Embryonic facial prominence (tissue), 1 donor: ENCODE measurements around the gene ZBTB47.

Experiments
- DNase-seq: peaks from one replicate; pipeline ENCODE4 v3.0.0-alpha.2; 2016; ENCODE audit errors: extremely low spot score

ZBTB47 gene

DNA sequence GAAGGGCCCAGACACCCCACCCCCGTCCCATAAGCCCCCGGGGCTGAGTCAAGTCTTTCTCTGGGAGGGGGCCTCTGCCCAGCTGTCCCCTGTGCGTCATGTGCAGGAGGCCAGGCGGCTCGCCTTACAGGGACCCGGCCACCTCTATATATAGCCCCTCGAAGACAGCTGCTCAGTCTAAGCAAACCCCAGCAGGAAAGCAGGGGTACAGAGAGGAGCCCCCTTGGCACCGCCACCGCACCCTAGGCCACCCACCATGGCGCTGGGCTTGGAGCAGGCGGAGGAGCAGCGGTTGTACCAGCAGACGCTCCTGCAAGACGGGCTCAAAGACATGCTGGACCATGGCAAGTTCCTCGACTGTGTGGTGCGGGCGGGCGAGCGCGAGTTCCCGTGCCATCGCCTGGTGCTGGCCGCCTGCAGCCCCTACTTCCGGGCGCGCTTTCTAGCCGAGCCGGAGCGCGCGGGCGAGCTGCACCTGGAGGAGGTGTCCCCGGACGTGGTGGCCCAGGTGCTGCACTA is 31.9 kb downstream of the ZBTB47 start, which contains the start of gene KLHL40:
Gene KLHL40, plus strand, starts transcription at position 175 of the 519 bp plus-strand sequence. Its CDS starts 82 bp downstream, at position 257.
- DNase-seq, result no peak

DNA sequence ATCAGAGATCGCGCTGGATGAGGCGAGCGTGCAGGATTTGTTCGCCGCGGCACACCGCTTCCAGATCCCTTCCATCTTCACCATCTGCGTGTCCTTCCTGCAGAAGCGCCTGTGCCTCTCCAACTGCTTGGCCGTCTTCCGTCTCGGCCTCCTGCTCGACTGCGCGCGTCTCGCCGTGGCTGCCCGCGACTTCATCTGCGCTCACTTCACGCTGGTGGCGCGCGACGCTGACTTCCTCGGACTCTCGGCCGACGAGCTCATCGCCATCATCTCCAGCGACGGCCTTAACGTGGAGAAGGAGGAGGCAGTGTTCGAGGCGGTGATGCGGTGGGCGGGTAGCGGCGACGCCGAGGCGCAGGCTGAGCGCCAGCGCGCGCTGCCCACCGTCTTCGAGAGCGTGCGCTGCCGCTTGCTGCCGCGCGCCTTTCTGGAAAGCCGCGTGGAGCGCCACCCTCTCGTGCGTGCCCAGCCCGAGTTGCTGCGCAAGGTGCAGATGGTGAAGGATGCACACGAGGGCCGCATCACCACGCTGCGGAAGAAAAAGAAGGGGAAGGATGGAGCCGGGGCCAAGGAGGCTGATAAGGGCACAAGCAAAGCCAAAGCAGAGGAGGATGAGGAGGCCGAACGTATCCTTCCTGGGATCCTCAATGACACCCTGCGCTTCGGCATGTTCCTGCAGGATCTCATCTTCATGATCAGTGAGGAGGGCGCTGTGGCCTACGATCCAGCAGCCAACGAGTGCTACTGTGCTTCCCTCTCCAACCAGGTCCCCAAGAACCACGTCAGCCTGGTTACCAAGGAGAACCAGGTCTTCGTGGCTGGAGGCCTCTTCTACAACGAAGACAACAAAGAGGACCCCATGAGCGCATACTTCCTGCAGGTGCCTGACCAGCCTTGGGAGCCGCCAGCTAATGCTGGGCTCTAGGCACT is 32.7 kb downstream of the ZBTB47 start:
- DNase-seq, result no peak

DNA sequence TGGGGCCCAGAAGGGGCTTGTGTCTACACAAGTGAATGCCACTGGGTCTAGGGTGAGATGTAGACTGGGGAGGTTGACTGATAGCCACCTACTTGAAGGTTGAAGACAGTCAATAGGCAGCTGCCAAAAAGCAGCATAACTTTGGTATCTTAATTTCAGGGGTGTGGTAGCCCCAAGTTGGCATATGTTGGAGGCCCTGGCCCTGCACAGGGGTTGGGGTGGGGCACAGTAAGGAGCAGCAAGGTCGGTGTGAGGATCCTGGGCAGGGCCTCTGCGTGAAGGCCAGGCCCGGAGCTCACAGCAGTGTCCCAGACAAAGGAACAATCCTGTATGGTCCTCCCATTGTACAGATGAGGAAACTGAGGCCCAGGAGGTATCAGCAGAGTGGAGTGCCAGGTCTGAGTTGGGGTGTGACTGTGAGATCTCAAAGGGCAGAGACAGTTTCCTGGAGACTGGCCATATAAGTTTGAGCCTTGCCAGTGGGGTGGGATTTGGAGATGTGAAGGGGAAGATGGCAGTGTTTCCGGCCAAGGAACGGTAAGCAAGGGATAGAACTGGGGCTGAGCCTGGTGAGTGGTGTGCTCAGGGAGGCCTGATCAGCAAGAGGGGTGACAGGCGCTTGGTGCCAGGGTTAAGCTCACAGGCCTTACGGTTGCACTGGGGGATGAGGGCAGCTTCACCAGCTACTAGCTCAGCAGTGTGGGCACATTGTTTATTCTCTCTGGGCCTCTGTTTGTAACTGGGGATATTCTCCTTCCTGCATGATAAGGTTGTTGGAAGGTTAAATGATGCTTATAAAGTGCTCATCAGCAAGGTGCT is 33.5 kb downstream of the ZBTB47 start:
- DNase-seq, result no peak

DNA sequence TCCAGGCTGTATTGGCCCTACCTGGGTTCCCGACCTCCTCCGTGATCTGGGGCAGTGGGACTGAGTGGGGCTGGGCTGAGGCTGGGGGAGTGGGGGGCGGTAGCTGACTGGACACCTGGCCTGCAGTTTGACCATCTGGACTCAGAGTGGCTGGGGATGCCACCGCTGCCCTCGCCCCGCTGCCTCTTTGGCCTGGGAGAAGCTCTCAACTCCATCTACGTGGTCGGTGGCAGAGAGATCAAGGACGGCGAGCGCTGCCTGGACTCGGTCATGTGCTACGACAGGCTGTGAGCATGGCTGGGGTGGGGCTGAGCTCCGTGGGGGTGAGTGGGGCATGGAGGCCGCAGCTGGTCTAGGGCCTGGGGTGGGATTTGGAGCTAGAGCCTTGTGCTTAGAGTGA is 34.5 kb downstream of the ZBTB47 start:
- no peak for DNase-seq

DNA sequence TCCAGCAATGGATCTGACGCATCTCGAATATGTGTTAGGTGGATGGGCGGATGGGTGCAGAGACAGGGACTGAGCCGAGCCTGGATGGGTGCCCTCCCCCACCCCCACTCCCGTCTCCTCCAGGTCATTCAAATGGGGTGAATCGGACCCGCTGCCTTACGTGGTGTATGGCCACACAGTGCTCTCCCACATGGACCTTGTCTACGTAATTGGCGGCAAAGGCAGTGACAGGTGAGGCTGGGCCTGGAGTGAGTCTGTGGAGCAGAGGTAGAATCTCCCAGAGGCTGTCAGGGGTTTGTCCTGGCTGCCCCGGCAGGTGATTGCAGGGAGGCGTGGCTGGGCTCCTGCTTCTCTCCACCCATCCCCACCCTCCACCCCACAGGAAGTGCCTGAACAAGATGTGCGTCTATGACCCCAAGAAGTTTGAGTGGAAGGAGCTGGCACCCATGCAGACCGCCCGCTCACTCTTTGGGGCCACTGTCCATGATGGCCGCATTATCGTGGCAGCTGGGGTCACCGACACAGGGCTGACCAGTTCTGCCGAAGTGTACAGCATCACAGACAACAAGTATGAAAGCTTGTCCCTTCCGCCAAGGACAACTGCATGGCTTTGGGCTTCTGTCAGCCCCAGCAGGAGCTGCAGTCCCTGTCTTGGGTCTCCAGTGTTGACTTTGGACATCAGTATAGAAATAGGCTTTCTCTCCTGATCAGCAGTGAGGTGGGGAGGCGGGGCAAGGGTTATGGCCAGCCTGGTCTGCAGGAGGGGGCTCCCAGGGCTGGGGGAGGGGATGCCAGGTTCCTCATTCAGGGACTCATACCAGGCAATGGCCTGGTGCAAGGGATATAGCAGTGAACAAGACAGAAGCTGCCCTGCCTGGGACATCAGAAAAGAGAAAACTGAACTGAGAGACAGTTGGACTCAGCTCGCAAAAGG is 35.3 kb downstream of the ZBTB47 start:
- no peak for DNase-seq

DNA sequence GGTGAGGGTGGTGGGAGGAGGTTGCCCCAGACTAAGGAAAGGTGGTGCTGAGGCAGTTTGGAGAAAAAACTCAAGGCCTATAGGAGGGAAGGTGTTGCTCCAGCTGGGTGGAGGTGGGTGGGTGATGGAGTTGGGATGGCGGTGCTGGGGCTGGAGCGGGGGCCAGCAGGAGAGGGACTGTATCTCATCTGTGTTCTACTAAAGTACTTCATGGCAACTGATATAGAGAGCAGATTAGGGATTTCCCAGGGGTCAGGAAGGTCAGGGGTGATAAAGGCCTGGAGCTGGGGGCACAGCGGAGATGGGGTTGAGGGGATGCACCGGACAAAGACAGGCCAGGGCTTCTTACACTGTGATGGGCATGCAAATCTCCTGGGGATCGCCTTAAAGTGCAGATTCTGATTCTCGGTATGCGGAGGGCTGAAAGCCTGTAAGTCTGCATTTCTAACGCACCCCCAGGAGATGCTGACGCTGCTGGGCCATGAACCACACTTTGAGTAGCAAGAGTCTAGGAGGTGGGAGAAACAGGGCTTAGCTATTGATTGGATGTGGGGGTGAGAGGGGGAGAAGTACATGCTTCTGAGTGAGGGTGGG is 36.0 kb downstream of the ZBTB47 start:
- DNase-seq, result no peak

DNA sequence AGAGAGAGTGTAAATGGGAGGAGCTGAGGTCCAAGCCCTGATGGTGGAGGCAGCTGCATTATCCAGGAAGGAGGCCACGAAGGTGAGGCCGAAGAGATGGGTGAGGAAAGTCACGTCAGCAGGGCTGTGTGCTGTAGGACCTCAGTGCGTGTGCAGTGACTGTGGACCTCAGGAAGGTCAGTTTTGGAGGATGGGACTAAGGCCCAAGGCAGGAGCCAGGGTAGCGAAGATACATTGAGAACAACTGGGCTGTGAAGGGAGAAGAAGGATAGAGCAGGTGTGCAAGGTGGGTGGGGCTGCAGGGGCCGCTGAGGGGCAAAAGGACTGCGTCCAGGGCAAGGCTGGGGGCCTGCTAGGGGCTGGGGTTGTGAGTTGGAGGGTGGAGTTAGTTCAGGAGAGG is 36.7 kb downstream of the ZBTB47 start:
- DNase-seq, result no peak

DNA sequence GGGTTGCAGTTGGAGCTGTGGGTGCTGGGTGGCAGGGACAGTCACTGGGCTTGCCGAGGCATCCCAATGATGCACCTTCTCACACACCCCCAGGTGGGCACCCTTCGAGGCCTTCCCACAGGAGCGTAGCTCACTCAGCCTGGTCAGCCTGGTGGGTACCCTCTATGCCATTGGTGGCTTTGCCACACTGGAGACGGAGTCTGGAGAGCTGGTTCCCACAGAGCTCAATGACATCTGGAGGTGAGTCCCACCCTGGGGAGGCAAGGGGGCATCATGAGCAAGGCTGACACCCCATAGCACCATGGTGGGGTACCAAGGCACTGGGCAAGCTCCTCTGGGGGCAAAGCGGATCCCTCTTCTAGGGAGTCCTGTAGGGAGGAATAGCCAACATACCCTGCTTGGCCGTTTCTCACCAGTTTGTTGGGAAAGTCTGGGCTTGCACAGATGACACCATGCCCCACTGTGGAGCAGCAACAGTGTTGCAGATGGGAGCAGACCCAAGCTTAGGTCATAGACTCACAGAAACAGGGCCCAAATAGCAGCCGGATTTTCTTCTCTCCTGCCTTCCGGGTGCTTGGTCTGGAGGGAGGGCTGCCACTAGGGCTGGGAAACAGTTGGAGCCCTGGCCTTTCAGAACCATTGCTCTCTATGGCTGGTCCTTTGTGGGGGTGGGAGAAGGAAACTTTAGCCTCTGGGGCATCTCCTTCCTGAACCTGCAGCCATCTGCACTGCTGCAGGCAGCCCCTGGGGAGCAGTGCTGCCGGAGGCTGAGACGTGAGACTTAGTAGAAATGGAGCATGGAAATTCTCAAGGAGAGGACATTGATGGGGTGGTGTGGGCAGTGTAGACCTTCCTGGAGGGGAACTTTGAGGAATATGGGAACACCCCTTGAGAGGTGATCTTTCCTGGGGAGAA is 37.5 kb downstream of the ZBTB47 start:
- no peak for DNase-seq

DNA sequence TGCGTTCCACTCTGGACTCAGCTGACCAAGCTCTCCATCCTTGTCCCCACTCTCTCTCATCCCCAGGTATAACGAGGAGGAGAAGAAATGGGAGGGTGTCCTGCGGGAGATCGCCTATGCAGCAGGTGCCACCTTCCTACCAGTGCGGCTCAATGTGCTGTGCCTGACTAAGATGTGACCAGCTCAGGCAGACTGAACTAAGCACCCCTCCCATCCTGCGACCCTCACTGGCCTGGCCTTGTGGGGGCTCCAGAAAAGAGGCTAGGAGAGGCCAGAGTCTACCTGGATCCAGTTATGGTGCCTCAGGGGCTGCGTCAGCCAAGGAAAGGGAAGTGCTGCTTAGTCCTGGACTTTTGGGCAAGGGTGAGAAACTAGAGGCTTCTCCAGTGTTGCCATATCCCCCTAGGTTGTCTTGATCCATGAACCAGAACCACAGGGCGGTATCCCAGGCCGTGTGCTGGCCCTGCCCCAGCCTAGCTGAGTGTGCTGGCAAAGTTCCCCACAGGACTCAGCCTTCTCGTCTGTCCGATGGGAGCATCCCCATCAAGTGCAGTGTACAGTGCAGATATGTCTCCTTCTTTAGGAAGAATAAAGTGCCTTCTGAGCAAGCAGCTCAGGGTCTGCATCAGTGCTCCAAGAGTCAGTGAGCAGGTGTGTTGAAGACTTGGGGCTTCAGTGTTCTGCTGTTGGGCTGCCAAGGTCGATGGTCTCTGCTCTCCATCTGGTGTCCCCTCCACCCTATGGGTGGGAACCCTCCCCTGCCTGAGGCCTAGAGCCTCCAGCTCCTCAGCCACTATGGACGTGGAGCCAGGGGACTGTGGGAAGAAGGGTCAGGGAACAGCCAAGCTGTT is 38.5 kb downstream of the ZBTB47 start:
- no peak for DNase-seq

DNA sequence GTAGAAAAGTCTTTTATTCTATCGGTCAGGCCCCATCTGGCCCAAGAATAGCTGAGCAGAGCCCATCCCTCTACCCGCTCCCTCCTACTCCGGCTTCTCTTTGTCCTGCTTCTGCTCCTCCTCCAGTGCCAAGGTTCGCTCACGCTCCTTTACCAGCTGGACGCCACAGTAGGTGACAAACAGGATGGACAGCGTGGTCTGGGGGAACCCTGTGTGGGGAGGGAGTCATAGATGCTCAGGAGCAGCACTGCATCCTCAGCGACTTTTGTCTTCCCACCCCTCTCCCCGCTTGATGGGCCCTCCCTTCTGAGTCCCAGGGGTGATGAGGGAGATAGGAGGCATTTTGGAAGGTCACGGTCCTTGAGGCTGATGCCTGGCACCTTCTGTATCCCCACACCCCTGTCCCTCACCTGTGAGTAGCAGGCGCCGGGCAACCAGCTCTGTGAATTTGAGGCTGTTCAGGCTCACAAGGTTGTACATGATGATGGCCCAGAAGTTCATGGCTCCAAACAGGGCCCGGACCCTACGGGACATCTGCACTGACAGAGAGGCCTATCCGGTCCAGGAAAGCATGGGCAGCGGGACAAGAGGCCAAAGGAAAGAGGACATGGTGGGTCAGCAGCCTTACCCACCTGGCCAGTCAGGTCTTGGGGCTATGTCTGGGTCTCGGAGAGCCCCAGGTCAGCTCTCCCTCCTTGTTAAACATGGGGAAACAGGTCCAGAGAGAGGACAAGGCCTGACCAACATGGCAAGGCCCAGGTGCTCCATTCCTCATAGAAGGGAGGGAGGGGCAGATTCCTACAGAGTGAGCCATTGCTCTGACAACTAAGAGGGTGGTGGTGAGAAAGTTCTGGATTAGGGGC is 39.4 kb downstream of the ZBTB47 start:
- DNase-seq, result no peak

DNA sequence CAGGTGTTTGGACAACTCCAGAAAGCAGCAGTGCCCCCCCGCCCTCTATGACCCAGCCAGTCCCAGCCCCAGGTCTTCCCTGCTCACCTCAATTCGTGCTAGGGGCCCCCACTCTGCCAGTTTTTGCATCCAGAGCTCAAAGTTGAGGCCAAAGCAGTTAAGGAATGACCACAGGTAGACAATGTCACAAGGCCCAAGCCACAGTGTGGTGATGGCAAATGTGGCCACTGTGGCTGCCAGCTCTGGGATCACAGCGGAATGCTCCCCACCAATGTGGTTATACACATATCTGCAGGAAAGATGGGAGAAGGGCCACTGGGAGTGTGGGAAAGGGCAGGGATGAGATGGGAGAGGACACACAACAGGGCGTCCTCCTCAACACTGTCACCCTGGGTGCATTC is 40.0 kb downstream of the ZBTB47 start:
- DNase-seq, result no peak

DNA sequence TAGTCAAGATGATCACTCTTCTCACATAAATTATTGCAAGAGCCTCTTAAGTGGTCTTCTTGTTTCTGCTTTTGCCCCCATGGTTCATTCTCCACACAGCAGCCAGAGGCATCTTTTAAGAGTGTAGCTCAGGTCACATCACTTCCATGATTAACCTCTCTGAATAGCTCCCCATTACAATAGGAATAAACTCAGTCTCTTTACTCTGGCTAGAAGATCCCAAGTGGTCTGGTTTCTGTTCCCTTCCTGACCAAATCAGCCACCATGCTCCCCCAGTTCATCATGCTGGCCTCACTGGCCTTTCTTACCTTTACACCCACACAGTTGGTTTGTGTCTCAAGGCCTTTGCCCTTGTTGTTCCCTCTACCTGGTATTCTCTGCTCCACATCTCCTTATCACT is 40.9 kb downstream of the ZBTB47 start:
- no peak for DNase-seq

DNA sequence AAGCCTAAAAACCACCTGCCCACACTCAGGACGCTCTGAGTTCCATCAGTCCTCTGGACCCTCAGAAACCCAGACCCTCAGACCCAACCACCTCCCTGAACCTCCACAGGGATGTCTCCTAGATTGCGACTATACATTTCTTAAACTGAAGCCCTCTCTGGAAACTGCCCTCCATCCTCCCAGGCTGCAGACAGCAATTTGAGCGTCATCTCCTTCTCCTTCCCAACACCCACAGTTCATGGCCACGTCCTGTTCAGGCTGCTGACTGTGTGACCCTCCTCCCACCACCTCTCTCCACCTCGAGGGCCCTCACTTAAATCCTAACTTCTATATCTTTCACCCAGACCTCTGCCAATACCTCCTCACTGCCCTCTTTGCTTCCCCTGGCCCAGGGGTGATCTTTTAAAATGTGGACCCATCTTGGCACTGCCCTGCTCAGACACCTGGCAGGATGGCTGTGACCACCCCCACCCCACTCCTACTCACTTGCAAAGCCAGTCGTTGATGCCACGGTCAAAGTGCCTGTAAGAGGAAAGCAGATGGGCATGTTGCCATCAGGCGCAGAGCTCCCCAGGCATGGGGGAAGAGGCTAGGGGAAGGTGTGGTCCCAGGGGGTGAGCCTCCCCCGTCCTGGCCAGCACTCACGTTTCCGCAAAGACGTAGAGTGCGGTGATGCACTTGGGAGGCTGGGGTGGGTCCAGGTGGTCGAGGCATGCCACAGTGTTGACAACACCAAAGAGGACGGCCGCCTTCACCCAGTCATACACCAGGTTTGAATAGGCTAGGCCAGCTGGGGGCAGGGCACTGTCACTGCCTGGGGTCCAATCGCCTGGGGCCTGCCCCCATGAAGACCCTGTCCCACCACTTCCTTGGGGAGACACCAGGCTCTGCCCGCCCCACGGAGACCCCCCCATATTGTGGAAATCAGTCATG is 43.1 kb downstream of the ZBTB47 start:
- DNase-seq, result no peak

DNA sequence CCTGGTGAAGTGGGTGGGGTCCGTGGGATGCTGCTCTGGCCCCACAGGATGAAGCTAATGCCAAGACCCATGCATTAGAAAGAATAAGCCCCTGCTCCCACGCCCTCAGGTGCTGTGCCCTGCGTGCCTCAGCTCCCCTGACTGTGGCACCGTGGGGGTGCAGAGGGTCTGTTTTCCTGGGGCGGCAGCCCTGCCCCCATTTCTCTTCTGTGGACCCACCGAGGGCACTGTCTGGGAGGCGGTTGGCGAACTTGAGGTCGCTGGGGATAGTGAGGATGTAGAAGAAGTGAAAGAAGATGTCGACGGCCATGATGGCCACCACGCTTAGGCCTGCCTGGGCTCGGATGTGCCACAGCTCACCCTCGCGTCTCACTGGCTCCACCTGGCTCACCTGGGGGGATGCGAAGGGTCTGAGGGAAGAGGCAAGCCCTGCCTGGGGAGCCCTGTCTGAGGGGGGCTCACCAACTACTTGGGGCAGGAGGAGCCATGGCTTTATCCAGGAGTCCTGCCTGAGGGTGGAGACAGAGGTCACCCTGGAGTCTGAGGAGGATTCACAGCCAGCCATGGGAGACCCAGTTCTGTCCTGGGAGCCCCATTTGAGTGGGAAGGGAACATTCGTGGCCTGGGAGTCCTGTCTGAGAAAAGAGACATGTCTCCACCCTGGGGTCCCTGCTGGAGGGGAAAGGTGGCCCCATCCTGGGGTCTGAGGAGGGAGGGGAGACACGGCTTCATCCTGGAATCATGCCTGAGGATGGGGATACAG is 44.0 kb downstream of the ZBTB47 start:
- no peak for DNase-seq

DNA sequence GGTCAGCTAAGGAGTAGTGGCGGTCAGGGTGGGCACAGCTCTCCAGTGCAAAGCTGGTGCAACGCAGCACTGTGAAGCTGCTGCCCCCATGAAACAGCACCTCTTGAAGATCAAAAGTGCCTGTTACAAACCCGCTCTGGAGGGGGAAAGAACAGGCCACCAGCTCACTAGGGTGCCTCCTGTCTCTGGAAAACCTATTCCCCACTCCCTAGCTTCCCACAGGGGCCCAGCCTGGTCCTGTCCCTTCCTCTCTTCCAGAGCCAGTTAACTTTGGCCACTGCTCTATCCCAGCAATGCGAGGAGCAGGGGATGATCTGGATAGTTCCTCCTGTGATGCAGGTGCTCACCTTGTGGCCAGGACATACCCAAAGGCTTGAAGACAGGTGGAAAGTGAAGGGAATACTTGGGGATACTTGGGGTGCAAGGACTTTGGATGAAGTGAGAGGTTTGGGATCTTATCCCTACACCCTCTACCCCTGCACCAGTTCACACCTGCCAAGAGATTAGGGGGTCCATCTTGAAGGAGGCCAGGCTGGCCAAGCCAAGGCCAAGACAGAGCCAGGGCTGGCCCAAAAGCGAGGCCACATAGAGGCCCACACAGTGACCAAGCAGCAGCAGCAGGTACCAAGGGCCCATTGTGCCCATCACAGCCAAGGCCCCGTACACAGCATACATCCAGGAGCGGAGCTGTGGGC is 44.9 kb downstream of the ZBTB47 start:
- no peak for DNase-seq

DNA sequence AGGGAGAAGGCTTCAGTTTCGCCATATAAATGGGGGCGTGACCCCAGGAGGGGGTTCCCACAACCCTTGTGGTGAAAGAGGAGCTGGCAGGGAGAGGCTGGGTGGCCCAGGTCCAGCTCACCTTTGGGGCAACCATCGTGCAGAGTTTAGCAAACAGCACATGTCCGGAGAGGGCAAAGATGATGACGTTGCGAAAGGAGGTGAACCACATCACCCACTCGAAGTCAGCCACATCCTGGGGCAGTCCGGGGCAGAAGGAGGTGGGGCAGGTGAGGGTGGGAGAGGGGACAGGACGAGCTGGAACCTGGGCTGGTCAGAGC is 45.4 kb downstream of the ZBTB47 start:
- DNase-seq, result no peak
